ENCODE results near the gene TMEM53. TPM values are rescaled to one million over a fixed set of nuclear protein-coding genes. Genes with fewer than 3 reads are reported as not detected.

The TMEM53 gene
- polyA plus RNA-seq (2012; ENCODE audit: low read depth, missing spikeins), result 9.4 TPM

DNA sequence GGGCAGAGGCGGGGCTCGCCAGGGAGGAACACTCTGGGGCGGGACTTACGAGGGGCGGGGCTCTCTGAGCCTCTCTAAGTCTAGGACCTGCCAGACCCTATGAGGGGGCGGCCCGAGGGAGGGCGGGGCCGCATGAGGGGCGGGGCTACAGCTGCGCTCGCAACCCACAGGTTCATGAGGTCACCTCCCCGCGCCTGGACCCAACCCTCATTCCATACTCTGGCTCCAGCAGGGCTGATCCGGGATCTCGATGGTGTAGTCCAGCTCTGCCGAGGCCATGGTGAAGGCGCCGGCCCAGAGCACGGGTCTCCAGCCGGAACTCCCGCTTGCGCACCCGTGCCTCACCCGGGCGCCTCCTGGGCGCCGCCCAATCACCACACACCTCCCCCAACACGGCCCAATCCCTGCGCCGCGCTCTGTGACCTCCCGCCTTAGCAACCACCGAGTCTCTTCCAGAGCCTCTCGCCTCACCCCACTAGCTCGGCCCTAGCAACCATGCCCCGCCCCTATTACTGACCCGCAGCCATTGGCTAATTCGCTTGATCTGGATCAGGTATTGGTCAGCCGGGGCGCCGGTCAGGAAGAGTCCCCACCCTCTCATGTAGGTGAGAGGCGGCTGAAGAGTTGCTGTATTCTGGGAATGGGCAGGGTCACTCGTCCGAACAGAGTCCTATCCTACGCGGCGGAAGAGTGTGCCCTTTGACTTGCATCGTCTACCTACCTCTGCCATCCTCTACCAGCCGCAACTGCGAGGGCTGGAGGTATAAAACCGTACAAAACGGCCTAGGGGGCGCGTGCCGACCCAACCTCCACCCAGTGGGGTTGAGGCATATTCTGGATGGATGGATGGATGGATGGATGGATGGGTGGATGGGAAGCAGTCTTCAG is at the start of gene TMEM53, which contains the start of gene ARMH1:
TMEM53 (minus strand) TSS at position 369 of the 888 bp plus-strand sequence; CDS start at position 279, 90 bp downstream.
ARMH1 (plus strand) TSS at position 602 of the 888 bp plus-strand sequence. CDS start 14,984 bp downstream, outside the sequence.
- peak; percentile 99 for FAIRE-seq
- TF ChIP-seq POLR2AphosphoS5 (IDR thresholded peaks at IDR 0.05; ENCODE audit: low read depth, low read length) (peak; percentile 75), POLR2A (IDR thresholded peaks at IDR 0.05; ENCODE audit: low read depth, low read length) (peak; percentile 65; the same call in 1 of the 2 replicates), SPI1 (IDR thresholded peaks at IDR 0.05; ENCODE audit: low read depth, low read length) (peak; percentile 24; the same call in 1 of the 2 replicates), TAF1 (IDR thresholded peaks at IDR 0.05; ENCODE audit: low read depth, low read length) (no peak), PAX5 (IDR thresholded peaks at IDR 0.05; ENCODE audit: insufficient read depth, low read length, severe bottlenecking) (no peak), POU2F2 (IDR thresholded peaks at IDR 0.05; ENCODE audit: low read depth, low read length) (peak; percentile 33)
- DNase-seq (ENCODE audit: insufficient read length, low spot score), result peak; percentile 82

DNA sequence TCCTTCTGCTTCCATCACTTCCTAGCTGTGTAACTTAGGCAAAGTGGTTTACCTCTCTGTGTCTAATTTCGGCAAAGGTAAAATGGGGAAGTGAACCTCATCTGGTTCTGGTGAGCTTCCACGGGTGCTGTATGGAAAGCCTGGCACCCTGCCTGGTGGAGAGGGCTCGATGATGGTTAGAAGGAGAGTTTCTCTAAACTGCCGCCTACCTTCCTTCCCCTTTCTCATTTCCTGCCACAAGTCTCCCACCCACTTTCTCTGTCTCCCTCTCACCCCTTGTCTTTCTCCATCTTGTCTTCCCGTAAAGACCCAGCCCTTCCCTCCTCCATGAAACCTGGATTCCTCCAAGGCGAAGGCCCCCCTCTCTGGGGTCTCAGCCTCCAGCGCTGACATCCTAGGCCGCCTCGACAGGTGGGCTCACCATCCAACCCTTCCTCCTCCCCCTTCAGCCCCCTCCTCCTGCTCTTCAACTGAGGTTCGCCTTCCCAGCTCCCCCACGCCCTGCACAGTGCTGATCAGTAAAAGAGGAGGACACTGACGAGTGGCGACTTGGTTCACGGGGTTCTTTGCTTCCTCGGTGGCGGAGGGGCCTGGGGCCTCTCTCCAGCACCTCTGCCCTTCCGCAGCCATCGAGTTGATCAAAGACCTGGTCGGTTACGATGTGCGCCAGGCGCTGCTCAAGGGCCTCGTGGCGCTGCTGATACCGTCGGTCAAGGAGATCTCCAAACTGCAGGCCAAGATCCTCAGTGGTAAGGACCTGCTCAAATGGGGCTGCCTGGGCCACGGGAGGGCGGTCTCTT is 49.4 kb upstream of the TMEM53 start:
- DNase-seq (ENCODE audit: insufficient read length, low spot score) (peak; percentile 62), FAIRE-seq (peak; percentile 95)
- TF ChIP-seq PAX5 (IDR thresholded peaks at IDR 0.05; ENCODE audit: insufficient read depth, low read length, severe bottlenecking), result no peak
- TF ChIP-seq POU2F2 (IDR thresholded peaks at IDR 0.05; ENCODE audit: low read depth, low read length), result peak; percentile 65; the same call in 1 of the 2 replicates
- 0 out of 2 replicates have a peak, but pooled peaks have one; percentile 20 for TF ChIP-seq POLR2AphosphoS5 (IDR thresholded peaks at IDR 0.05; ENCODE audit: low read depth, low read length)
- peak; percentile 99 for TF ChIP-seq SPI1 (IDR thresholded peaks at IDR 0.05; ENCODE audit: low read depth, low read length)
- TF ChIP-seq TAF1 (IDR thresholded peaks at IDR 0.05; ENCODE audit: low read depth, low read length), result no peak; the same call in 1 of the 2 replicates
- TF ChIP-seq POLR2A (IDR thresholded peaks at IDR 0.05; ENCODE audit: low read depth, low read length), result no peak

DNA sequence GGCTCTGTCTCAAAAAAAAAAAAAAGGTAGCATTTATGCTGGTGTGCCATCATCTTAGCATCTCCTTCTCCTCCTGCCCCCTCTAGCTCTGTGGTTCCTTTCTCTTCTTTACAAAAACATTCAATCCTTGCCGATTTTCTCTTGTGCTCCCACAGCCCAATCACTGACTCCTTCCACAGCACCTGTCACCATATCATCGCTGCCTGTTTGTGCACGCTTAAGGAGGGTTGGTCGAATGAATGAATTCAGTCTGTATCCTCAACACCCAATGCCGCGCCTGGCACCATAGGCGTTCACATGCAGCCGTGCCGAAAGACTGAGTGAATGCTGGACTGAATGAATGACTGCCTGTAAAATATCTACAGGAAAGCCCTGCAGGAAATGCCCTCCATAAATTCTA is 48.8 kb upstream of the TMEM53 start:
- no peak for TF ChIP-seq POU2F2 (IDR thresholded peaks at IDR 0.05; ENCODE audit: low read depth, low read length)
- no peak for DNase-seq (ENCODE audit: insufficient read length, low spot score)
- no peak for FAIRE-seq

DNA sequence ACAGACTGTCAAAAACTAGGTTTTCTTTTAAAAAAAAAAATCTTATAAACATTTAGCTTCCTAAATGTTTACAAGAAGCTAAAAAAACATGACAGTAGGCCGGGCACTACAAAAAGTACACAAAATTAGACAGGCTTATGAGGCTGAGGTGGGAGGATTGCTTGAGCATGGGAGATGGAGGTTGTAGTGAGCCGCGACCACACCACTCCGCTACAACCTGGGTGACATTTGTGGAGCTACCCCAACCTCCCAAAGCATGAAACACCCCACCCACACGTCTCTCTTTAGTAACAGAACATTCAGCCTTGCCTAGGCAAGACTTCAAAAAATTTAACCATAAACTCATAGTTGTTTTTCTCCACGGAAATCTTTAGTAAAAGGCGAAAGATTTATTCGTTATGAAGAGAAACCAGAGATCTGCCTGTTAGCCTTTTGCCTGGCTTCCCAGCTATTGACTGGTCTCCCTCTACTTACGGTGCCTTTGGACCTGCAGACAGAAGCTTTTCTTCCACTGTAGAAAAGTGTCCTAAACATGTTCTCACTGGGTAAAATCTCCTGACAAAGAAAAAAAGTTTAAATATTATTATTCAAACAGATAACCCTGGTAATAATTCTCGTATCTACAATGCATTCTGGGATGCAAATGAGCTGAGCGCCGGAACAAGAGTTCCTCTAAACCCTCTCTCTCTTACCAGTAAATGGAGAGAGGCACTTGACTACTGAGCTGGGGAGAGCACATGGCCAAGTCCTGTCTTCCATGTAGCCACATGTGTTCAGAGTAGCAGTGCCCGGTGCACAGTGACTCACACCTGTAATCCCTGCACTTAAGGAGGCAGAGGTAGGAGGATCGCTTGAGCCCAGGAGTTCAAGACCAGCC is 47.4 kb upstream of the TMEM53 start:
- peak; percentile 92 for FAIRE-seq
- peak; percentile 100 for TF ChIP-seq POLR2AphosphoS5 (IDR thresholded peaks at IDR 0.05; ENCODE audit: low read depth, low read length)
- peak; percentile 75 for TF ChIP-seq PAX5 (IDR thresholded peaks at IDR 0.05; ENCODE audit: insufficient read depth, low read length, severe bottlenecking)
- peak; percentile 46 for TF ChIP-seq SPI1 (IDR thresholded peaks at IDR 0.05; ENCODE audit: low read depth, low read length)
- peak; percentile 100 for TF ChIP-seq POLR2A (IDR thresholded peaks at IDR 0.05; ENCODE audit: low read depth, low read length)
- TF ChIP-seq POU2F2 (IDR thresholded peaks at IDR 0.05; ENCODE audit: low read depth, low read length), result peak; percentile 100
- TF ChIP-seq TAF1 (IDR thresholded peaks at IDR 0.05; ENCODE audit: low read depth, low read length), result peak; percentile 93
- peak; percentile 56 for DNase-seq (ENCODE audit: insufficient read length, low spot score)

DNA sequence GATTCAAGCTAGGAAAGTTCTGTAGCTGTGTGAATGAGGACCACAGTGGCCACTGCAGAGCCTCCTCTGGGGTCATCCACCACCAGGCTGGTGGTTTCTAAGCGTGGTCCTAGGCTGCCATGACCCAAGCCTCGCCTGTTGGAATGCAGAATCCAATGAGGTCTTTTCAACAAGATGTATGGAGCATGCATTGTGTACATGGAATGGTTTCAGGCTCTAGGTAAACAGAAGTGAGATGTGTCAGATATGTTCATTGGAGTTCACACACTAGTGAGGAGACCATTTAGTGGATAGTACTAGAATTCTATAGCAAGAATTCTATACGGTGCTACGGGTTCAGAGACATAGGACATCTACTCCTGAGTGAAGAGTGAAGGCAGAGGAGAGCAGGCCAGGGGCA is 46.0 kb upstream of the TMEM53 start:
- TF ChIP-seq POLR2AphosphoS5 (IDR thresholded peaks at IDR 0.05; ENCODE audit: low read depth, low read length) (no peak), POLR2A (IDR thresholded peaks at IDR 0.05; ENCODE audit: low read depth, low read length) (no peak), SPI1 (IDR thresholded peaks at IDR 0.05; ENCODE audit: low read depth, low read length) (no peak), POU2F2 (IDR thresholded peaks at IDR 0.05; ENCODE audit: low read depth, low read length) (no peak), TAF1 (IDR thresholded peaks at IDR 0.05; ENCODE audit: low read depth, low read length) (no peak), PAX5 (IDR thresholded peaks at IDR 0.05; ENCODE audit: insufficient read depth, low read length, severe bottlenecking) (no peak)
- no peak for DNase-seq (ENCODE audit: insufficient read length, low spot score)
- FAIRE-seq, result no peak

DNA sequence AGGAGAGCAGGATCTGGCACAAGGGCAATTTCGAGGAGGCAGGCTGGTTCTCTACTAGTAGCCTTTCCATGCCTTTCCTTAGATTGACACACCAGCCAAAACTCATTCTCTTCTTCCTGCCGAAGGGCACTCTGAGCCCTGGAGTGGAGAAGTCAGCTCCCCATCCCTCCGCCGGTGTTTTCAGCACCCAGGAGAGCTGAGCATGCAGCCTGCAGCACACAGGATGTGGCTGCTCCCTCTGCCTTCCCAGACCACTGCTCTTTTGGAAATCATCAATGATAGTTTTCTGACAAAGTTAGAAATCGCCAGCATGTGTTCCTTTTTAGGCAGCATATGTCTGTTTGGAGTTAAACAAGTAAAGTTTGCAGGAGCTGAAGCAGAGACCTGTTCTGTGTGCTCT is 45.0 kb upstream of the TMEM53 start:
- TF ChIP-seq POU2F2 (IDR thresholded peaks at IDR 0.05; ENCODE audit: low read depth, low read length) (no peak), POLR2A (IDR thresholded peaks at IDR 0.05; ENCODE audit: low read depth, low read length) (no peak), POLR2AphosphoS5 (IDR thresholded peaks at IDR 0.05; ENCODE audit: low read depth, low read length) (no peak), TAF1 (IDR thresholded peaks at IDR 0.05; ENCODE audit: low read depth, low read length) (no peak), PAX5 (IDR thresholded peaks at IDR 0.05; ENCODE audit: insufficient read depth, low read length, severe bottlenecking) (no peak), SPI1 (IDR thresholded peaks at IDR 0.05; ENCODE audit: low read depth, low read length) (no peak)
- FAIRE-seq (peak; percentile 67), DNase-seq (ENCODE audit: insufficient read length, low spot score) (no peak)

DNA sequence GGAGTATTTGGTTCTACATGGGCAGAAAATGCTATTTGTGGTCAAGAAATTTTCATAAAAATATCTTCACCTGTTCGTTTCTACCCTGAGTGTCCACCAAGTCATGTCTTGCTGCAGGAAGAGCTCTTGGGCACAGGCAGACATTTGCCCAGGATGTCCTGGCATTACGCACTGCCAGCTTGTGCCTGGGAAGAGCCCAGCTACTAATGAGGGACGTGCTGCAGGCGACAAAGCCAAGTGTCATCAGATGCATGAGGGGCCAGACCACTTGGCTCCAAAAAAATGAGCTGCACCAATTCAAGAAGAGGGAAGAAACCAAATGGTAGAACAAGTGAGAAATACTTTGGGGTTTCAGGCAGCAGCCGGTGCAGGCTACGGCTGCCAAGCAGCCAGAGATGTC is 43.8 kb upstream of the TMEM53 start:
- TF ChIP-seq POLR2AphosphoS5 (IDR thresholded peaks at IDR 0.05; ENCODE audit: low read depth, low read length) (no peak), POLR2A (IDR thresholded peaks at IDR 0.05; ENCODE audit: low read depth, low read length) (no peak), SPI1 (IDR thresholded peaks at IDR 0.05; ENCODE audit: low read depth, low read length) (no peak), POU2F2 (IDR thresholded peaks at IDR 0.05; ENCODE audit: low read depth, low read length) (no peak), PAX5 (IDR thresholded peaks at IDR 0.05; ENCODE audit: insufficient read depth, low read length, severe bottlenecking) (no peak), TAF1 (IDR thresholded peaks at IDR 0.05; ENCODE audit: low read depth, low read length) (no peak)
- no peak for FAIRE-seq
- no peak for DNase-seq (ENCODE audit: insufficient read length, low spot score)

DNA sequence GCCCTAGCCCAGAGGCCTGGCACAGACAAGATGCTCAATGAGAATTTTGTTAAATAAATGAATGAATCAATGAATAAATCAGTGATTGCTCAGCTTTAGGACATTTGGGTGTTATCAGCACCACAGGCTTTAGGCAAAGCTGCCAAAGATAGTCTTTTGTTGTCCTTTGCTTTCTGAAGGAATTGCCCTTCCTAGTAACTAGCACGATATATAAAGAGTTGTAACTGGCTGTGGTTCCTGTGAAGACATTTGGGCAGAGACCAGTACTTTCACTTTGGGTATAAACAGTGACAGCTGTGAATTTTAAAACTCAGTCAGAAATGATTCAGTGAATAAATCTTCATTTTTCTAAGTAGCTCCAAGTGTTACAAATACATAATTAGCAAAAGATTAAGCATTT is 43.4 kb upstream of the TMEM53 start:
- FAIRE-seq (no peak), DNase-seq (ENCODE audit: insufficient read length, low spot score) (no peak)
- no peak for TF ChIP-seq SPI1 (IDR thresholded peaks at IDR 0.05; ENCODE audit: low read depth, low read length)
- no peak for TF ChIP-seq PAX5 (IDR thresholded peaks at IDR 0.05; ENCODE audit: insufficient read depth, low read length, severe bottlenecking)
- TF ChIP-seq TAF1 (IDR thresholded peaks at IDR 0.05; ENCODE audit: low read depth, low read length), result no peak
- TF ChIP-seq POLR2A (IDR thresholded peaks at IDR 0.05; ENCODE audit: low read depth, low read length), result no peak
- no peak for TF ChIP-seq POU2F2 (IDR thresholded peaks at IDR 0.05; ENCODE audit: low read depth, low read length)
- no peak for TF ChIP-seq POLR2AphosphoS5 (IDR thresholded peaks at IDR 0.05; ENCODE audit: low read depth, low read length)
